ENCODE results near the gene LOXHD1. TPM values are rescaled to one million over a fixed set of nuclear protein-coding genes. Genes with fewer than 3 reads are reported as not detected.

LOXHD1 gene
- total and polyA plus RNA-seq, 2 donors from 2014 or later: 0.25 TPM; not detected in 1

DNA sequence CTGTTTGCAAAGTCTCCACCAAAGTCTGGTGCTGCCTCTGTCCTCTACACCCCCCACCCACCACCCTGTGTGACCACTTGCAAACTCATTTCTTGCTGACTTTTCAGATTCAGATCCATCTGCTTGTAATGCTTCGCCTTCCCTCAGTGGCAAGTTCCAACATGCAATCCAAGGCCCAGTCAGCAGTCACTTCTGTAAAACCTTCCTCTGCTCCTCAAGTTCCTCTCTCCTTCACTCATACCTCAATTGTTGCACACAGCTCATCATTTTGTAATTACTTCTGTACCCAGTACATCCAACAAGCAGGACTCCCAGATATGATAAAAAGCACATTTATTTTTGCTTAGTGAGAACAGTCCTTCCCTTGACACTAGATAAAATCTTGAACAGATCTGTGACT lies 6.5 kb upstream of the LOXHD1 start:
- no peaks in the 10 kb centered on the region for H3K27me3 ChIP-seq (ENCODE audit: control insufficient read depth, insufficient read depth, low read length)
- TF ChIP-seq, protein P1, sequence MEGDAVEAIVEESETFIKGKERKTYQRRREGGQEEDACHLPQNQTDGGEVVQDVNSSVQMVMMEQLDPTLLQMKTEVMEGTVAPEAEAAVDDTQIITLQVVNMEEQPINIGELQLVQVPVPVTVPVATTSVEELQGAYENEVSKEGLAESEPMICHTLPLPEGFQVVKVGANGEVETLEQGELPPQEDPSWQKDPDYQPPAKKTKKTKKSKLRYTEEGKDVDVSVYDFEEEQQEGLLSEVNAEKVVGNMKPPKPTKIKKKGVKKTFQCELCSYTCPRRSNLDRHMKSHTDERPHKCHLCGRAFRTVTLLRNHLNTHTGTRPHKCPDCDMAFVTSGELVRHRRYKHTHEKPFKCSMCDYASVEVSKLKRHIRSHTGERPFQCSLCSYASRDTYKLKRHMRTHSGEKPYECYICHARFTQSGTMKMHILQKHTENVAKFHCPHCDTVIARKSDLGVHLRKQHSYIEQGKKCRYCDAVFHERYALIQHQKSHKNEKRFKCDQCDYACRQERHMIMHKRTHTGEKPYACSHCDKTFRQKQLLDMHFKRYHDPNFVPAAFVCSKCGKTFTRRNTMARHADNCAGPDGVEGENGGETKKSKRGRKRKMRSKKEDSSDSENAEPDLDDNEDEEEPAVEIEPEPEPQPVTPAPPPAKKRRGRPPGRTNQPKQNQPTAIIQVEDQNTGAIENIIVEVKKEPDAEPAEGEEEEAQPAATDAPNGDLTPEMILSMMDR (IDR thresholded peaks at IDR 0.05; ENCODE audit: borderline replicate concordance, extremely low read depth, insufficient read depth): no peak
- H3K9ac ChIP-seq (ENCODE audit: low read length in 3 of 3): no peak overlapping the region
- no peaks in the 10 kb centered on the region for H3K9me3 ChIP-seq (ENCODE audit: control insufficient read depth in 2 of 3, insufficient read depth in 1 of 3, low read length in 3 of 3)
- no peak overlapping the region for H3K27ac ChIP-seq (ENCODE audit: low read depth in 2 of 2, low read length in 2 of 2)
- no peak for DNase-seq
- H3K4me3 ChIP-seq (ENCODE audit: low read length in 3 of 3): no peak overlapping the region
- no peaks in the 10 kb centered on the region for H3K4me1 ChIP-seq (ENCODE audit: control insufficient read depth in 2 of 3, insufficient read depth in 2 of 3, low read depth in 1 of 3, low read length in 3 of 3)
- no peak for FAIRE-seq
- intact Hi-C loops (cut with DNase I): no loop called here
- H3K36me3 ChIP-seq (ENCODE audit: control insufficient read depth in 2 of 3, insufficient read depth in 3 of 3, low read length in 3 of 3): no peaks in the 10 kb centered on the region

DNA sequence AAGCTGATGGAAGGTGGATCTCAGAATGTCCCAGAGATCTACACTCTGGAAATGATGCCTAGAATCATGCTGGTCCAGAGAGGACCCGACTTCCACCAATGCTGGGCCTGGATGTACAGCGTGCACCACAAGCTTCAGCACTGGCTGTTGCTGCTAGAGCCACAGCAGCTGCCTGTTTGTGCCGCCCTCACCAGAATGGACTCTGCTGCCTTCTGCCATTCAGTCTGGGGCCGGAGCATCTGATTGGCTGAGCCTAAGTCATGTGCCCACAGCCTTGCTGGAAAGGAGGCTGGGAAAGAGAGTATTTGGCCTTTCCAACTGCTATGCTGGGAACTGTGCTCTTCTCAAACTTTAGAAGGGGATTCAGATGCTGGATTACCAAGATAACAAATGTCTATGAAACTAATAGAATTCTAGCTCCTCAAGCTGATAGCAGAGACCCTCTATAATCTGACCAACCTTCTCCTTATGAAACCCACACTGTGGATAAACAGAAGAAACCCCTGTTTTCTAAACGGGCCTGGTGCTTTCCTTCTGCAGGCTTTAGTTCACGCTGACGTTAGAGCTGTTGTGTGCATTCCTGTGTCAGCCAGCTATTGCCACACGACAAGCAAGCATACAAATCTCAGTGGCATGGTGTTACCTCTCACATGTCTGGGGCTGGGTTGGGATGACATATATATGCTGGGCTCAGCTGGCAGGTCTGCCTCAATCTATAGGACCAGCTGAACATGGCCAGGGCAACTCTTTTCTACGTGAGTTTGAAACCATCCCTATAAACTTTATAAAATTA lies 4.1 kb upstream of the LOXHD1 start:
- intact Hi-C loops (cut with DNase I): no loop called here
- no peak overlapping the region for H3K9ac ChIP-seq (ENCODE audit: low read length in 3 of 3)
- H3K36me3 ChIP-seq (ENCODE audit: control insufficient read depth in 2 of 3, insufficient read depth in 3 of 3, low read length in 3 of 3): no peaks in the 10 kb centered on the region
- peak in 3 of 5 donors; percentile 18 to 39 (median 21) for DNase-seq
- no peak overlapping the region for H3K27ac ChIP-seq (ENCODE audit: low read depth in 2 of 2, low read length in 2 of 2)
- no peaks in the 10 kb centered on the region for H3K9me3 ChIP-seq (ENCODE audit: control insufficient read depth in 2 of 3, insufficient read depth in 1 of 3, low read length in 3 of 3)
- FAIRE-seq: no peak
- H3K27me3 ChIP-seq (ENCODE audit: control insufficient read depth, insufficient read depth, low read length): no peaks in the 10 kb centered on the region
- TF ChIP-seq, protein P1 (IDR thresholded peaks at IDR 0.05; ENCODE audit: borderline replicate concordance, extremely low read depth, insufficient read depth): no peak
- no peak overlapping the region for H3K4me3 ChIP-seq (ENCODE audit: low read length in 3 of 3)
- no peaks in the 10 kb centered on the region for H3K4me1 ChIP-seq (ENCODE audit: control insufficient read depth in 2 of 3, insufficient read depth in 2 of 3, low read depth in 1 of 3, low read length in 3 of 3)

DNA sequence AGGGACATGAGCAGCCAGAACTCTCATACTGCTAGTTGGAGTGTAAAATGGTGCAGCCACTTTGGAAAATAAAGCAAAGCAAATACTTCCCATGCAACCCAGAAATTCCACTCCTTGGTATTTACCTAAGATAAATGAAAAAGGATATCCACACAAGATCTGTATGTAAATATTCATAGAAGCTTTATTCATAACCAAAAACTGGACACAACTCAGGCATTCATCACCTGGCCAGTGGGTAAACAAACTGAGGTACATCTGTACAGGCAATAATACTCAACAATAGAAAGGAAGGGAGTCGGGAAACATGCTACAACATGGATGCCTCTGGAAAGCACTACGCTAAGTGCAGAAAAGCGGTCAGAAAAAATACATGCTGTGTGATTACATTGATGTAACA lies 2.5 kb upstream of the LOXHD1 start:
- FAIRE-seq (no peak), DNase-seq (no peak)
- no peak overlapping the region for H3K27ac ChIP-seq (ENCODE audit: low read depth in 2 of 2, low read length in 2 of 2)
- H3K27me3 ChIP-seq (ENCODE audit: control insufficient read depth, insufficient read depth, low read length): no peaks in the 10 kb centered on the region
- no peaks in the 10 kb centered on the region for H3K36me3 ChIP-seq (ENCODE audit: control insufficient read depth in 2 of 3, insufficient read depth in 3 of 3, low read length in 3 of 3)
- no peak overlapping the region for H3K4me3 ChIP-seq (ENCODE audit: low read length in 3 of 3)
- H3K9ac ChIP-seq (ENCODE audit: low read length in 3 of 3): no peak overlapping the region
- TF ChIP-seq, protein P1 (IDR thresholded peaks at IDR 0.05; ENCODE audit: borderline replicate concordance, extremely low read depth, insufficient read depth): no peak
- intact Hi-C loops (cut with DNase I): loop anchor here (5.0 to 10.0 kb wide), 2 partner anchors 377 to 515 kb away; no protein-coding TSS in a partner anchor
- no peaks in the 10 kb centered on the region for H3K4me1 ChIP-seq (ENCODE audit: control insufficient read depth in 2 of 3, insufficient read depth in 2 of 3, low read depth in 1 of 3, low read length in 3 of 3)
- no peaks in the 10 kb centered on the region for H3K9me3 ChIP-seq (ENCODE audit: control insufficient read depth in 2 of 3, insufficient read depth in 1 of 3, low read length in 3 of 3)
